HepG2 (cell line): Measurements from ENCODE around the gene ZCCHC3. TPM values are rescaled to one million over a fixed set of nuclear protein-coding genes. Genes with fewer than 3 reads are reported as not detected.

Experiments
- ATAC-seq: fragments of 200-7000 bp; cut with Tn5 transposase; 3 replicates; pipeline ENCODE4 v1.9.1; 2020; ENCODE audit warnings: mild to moderate bottlenecking, moderate library complexity
- BruUV-seq: library from RNA; stranded (reverse); fragments of 400-500 nt; replicated peaks from 2 replicates; lab custom pipeline; 2021; lab: Mats Ljungman, UMichigan
- CTCF ChIA-PET: fragments of 300-600 bp; formaldehyde crosslinking; extraction: SDS; loops from one replicate; lab custom pipeline; 2021; ENCODE audit warnings: low total read pairs, inconsistent platforms, low intra/inter-chr PET ratio; lab: Yijun Ruan, JAX
- POLR2A ChIA-PET: fragments of 350-600 bp; sonication (Branson Sonifier 250); formaldehyde crosslinking; loops from one replicate; lab custom pipeline; 2020; ENCODE audit warnings: antibody characterized with exemption, inconsistent platforms; lab: Yijun Ruan, JAX
- DNase-seq: peaks from one replicate; pipeline ENCODE4 v3.0.0-alpha.2; 2015; ENCODE audit warnings: low spot score
- FAIRE-seq: peaks from 3 replicates; lab custom pipeline; 2011; peaks lifted over from hg19 to GRCh38; lab: Jason Lieb, UNC
- H2AFZ ChIP-seq: one replicate; pipeline ENCODE4 v1.6.1; 2011; ENCODE audit warnings: low read length, inconsistent platforms
- H3K27ac ChIP-seq: fragments of 300-600 bp; 3 replicates; pipeline ENCODE4 v1.8.0; 2011; ENCODE audit warnings: mixed run types, mild to moderate bottlenecking, mixed read lengths, low read length, inconsistent platforms; ENCODE audit not compliant: insufficient read depth; ENCODE audit errors: extremely low read length
- H3K27me3 ChIP-seq, 2 experiments: fragments of 200-600 bp in 1 of 2; 2 replicates in 1 of 2; 3 replicates in 1 of 2; pipeline versions ENCODE4 v1.6.0 to v1.8.0; 2011; ENCODE audit warnings: low read length in 2 of 2, mild to moderate bottlenecking in 2 of 2, moderate library complexity in 2 of 2, inconsistent platforms in 1 of 2; ENCODE audit not compliant: insufficient read depth in 2 of 2, control insufficient read depth in 1 of 2
- H3K36me3 ChIP-seq, 2 experiments: fragments of 200-600 bp in 1 of 2; replicated peaks in 1 of 2; 2 replicates in 1 of 2; 3 replicates in 1 of 2; pipeline versions ENCODE4 v1.5.1 to v1.8.0; 2011; ENCODE audit warnings: low read length in 2 of 2, inconsistent platforms in 1 of 2; ENCODE audit not compliant: insufficient read depth in 2 of 2, control insufficient read depth in 1 of 2
- H3K4me1 ChIP-seq: 2 replicates; pipeline ENCODE4 v1.5.1; 2012; ENCODE audit warnings: low read length, inconsistent platforms; ENCODE audit not compliant: insufficient read depth
- H3K4me2 ChIP-seq: 2 replicates; pipeline ENCODE4 v1.6.0; 2011; ENCODE audit warnings: low read depth, low read length, inconsistent platforms
- H3K4me3 ChIP-seq, 3 experiments: fragments of 200-600 bp in 1 of 3; sonication (generic), shearing (Covaris generic) in 1 of 3; replicated peaks in 1 of 3; 2 replicates each; pipeline ENCODE4 v1.5.1; 2011 to 2016; ENCODE audit warnings: low read length in 3 of 3, inconsistent platforms in 2 of 3, low read depth in 2 of 3, mild to moderate bottlenecking in 2 of 3, control low read depth in 1 of 3, mixed read lengths in 1 of 3; ENCODE audit not compliant: insufficient read depth in 1 of 3
- H3K79me2 ChIP-seq: one replicate; pipeline ENCODE4 v1.6.1; 2011; ENCODE audit warnings: low read length, inconsistent platforms; ENCODE audit not compliant: insufficient read depth
- H3K9ac ChIP-seq: 2 replicates; pipeline ENCODE4 v1.6.0; 2011; ENCODE audit warnings: mild to moderate bottlenecking, low read depth, low read length, inconsistent platforms; ENCODE audit not compliant: insufficient read depth
- H3K9me3 ChIP-seq: 2 replicates; pipeline ENCODE4 v1.5.1; 2012; ENCODE audit warnings: mild to moderate bottlenecking, low read length
- H4K20me1 ChIP-seq: 2 replicates; pipeline ENCODE4 v1.6.0; 2011; ENCODE audit warnings: inconsistent platforms, mild to moderate bottlenecking, low read length, moderate library complexity; ENCODE audit not compliant: insufficient read depth
- HBP1 ChIP-seq: IDR thresholded peaks from 2 replicates; pipeline ENCODE4 v1.6.1; 2016; ENCODE audit warnings: low read depth, control low read depth
- HDAC2 ChIP-seq: sonication (generic); formaldehyde crosslinking; IDR thresholded peaks from 2 replicates; pipeline ENCODE4 v1.4.0; 2020; ENCODE audit warnings: missing genetic modification reagents
- MED1 ChIP-seq: sonication (generic); formaldehyde crosslinking; IDR thresholded peaks from 2 replicates; pipeline ENCODE4 v1.4.0; 2020; ENCODE audit warnings: missing genetic modification reagents
- PATZ1 ChIP-seq: sonication (generic); formaldehyde crosslinking; IDR thresholded peaks from 2 replicates; pipeline ENCODE4 v1.4.0; 2020; ENCODE audit warnings: missing genetic modification reagents
- ZNF142 ChIP-seq: sonication (generic); formaldehyde crosslinking; IDR thresholded peaks from 2 replicates; pipeline ENCODE4 v1.4.0; 2020; ENCODE audit warnings: missing genetic modification reagents
- ZNF3 ChIP-seq: IDR thresholded peaks from 2 replicates; pipeline ENCODE4 v1.7.0; 2017; ENCODE audit warnings: inconsistent platforms
- ZNF614 ChIP-seq: IDR thresholded peaks from 2 replicates; pipeline ENCODE4 v1.6.1; 2018; ENCODE audit warnings: missing biosample characterization, missing genetic modification reagents, inconsistent platforms, borderline replicate concordance
- WGBS: methylation state at CpG from one replicate; pipeline ENCODE4 v1.1.6; 2017; ENCODE audit warnings: low lambda C conversion rate; 5-methylcytosine and 5-hydroxymethylcytosine counted together
- in situ Hi-C: cut with HindIII; loops from 2 replicates; pipeline ENCODE4 v1.10.0; 2017; ENCODE audit warnings: low pct_unique_long_range_greater_than_20kb; ENCODE audit not compliant: extremely low pct_ligation_motif_present
- intact Hi-C: fragments of 100-400 bp; cut with micrococcal nuclease; formaldehyde crosslinking; loops from one replicate; pipeline ENCODE4 v1.10.0; 2022; ENCODE audit not compliant: unreplicated experiment
- polyA plus RNA-seq, 8 experiments: library from polyadenylated mRNA; depleted of rRNA in 3 of 8; stranded (reverse) in 7 of 8; unstranded in 1 of 8; fragments of >200 nt; fragmentation: Illumina TruSeq in 4 of 8; extraction: Trizol in 4 of 8; gene quantifications; 2 replicates each; pipeline versions ENCODE4 v1.2.1 to v1.2.3, GENCODE V29; 2011 to 2016; ENCODE audit warnings: low read depth in 4 of 8, missing spikeins in 1 of 8, mixed read lengths in 1 of 8; ENCODE audit not compliant: insufficient read depth in 1 of 8
- total RNA-seq, 5 experiments: library from RNA; depleted of rRNA; stranded (reverse); fragments of >200 nt; fragmentation: Illumina TruSeq; extraction: Trizol; gene quantifications; 2 replicates each; pipeline ENCODE4 v1.2.3, GENCODE V29; 2016; ENCODE audit warnings: low read depth in 1 of 5

Gene ZCCHC3
- total and polyA plus RNA-seq, 2 of the 13 experiments (the other 11 are each of a cell fraction or from before 2014, with no cell fraction given), result 46.6 to 63.0 TPM

- no TSS peak for BruUV-seq
- peak; percentile 86 for FAIRE-seq
- TF ChIP-seq PATZ1 (CRISPR knock-in tag) (peak; percentile 99), HDAC2 (peak; percentile 94), ZNF3 (CRISPR knock-in tag) (peak; percentile 15; the same call in 1 of the 2 replicates), HBP1 (CRISPR knock-in tag) (peak; percentile 83), ZNF142 (CRISPR knock-in tag) (peak; percentile 80; the same call in 1 of the 2 replicates), ZNF614 (peak; percentile 98), MED1 (CRISPR knock-in tag) (peak; percentile 99)
Measured at GRCh38 chr20:347640-348484, 50.5 kb downstream of the ZCCHC3 start.

More at GRCh38 chr20:347640-348484, 50.5 kb downstream of the ZCCHC3 start:
- Histone ChIP-seq H3K9me3 (no peaks in the 10 kb centered on the region), H3K79me2 (peaks cover 10% of the 10 kb centered on the region), H4K20me1 (no peaks in the 10 kb centered on the region), H3K4me2 (peak overlapping the region; percentile 93), H3K4me3 (peak overlapping the region; percentile 63 to 88 (median 87)), H3K36me3 (peaks cover 4 to 15% of the 10 kb centered on the region in 2 experiments; a peak in 4 of 5 replicates), H3K27ac (peak overlapping the region; percentile 81), H2AFZ (no peak overlapping the region), H3K4me1 (peaks cover 34% of the 10 kb centered on the region), H3K9ac (peak overlapping the region; percentile 77), H3K27me3 (no peaks in the 10 kb centered on the region)
- intact Hi-C loops, result loop anchor here (2.0 kb wide), 1 partner anchor 17 kb away; no protein-coding TSS in a partner anchor
- POLR2A ChIA-PET, result interaction anchor here (0.6 to 5.9 kb wide), 44 partner anchors 8 to 328 kb away, joined by 3 to 107 read pairs (median 6); partner anchors contain the start of genes CSNK2A1, RBCK1, SCRT2 and SOX12
- in situ Hi-C loops, result no loop called here
- CTCF ChIA-PET, result interaction anchor here (2.5 kb wide), 1 partner anchor 84 kb away, joined by 8 read pairs; no protein-coding TSS in a partner anchor
- DNase-seq, result peak; percentile 99
- ATAC-seq, result peak; percentile 85
- WGBS, result under 1% methylated on average over 60 of the region's 61 CpGs
